Neuron (in vitro differentiated cells): Measurements from ENCODE around the gene UNC79.
"Not testable (repeated sequence)": the region's sequence is repeated elsewhere in the genome, so short reads cannot be mapped to it uniquely, and the experiment has no call there.

ENCODE experiments used
- H2AFZ ChIP-seq: one replicate; pipeline ENCODE4 v1.6.1; 2013; ENCODE audit warnings: low read depth, mild to moderate bottlenecking, inconsistent platforms, low read length, moderate library complexity
- H3K27me3 ChIP-seq: one replicate; pipeline ENCODE4 v1.6.1; 2013; ENCODE audit warnings: low read length; ENCODE audit not compliant: insufficient read depth
- H3K36me3 ChIP-seq: one replicate; pipeline ENCODE4 v1.6.1; 2013; ENCODE audit warnings: low read length; ENCODE audit not compliant: insufficient read depth
- H3K4me1 ChIP-seq: one replicate; pipeline ENCODE4 v1.6.1; 2013; ENCODE audit warnings: low read length; ENCODE audit not compliant: insufficient read depth
- H3K4me3 ChIP-seq: 2 replicates; pipeline ENCODE4 v1.5.1; 2013; ENCODE audit warnings: mild to moderate bottlenecking, low read length, moderate library complexity
- H3K9me3 ChIP-seq: one replicate; pipeline ENCODE4 v1.6.1; 2013; ENCODE audit warnings: low read length

The UNC79 gene

GRCh38 chr14:93430315-93431035, at the start of gene UNC79:
Gene UNC79 (plus strand): TSS chr14:93430939. CDS start chr14:93431030, 91 bp downstream.
- Histone ChIP-seq H3K4me3 (peak within 1 kb of the TSS; percentile 61), H3K4me1 (peaks cover 7% of the 10 kb centered on the region), H3K9me3 (no peaks in the 10 kb centered on the region), H2AFZ (peak within 1 kb of the TSS; percentile 80), H3K27me3 (peaks cover 11% of the 10 kb centered on the region), H3K36me3 (no peaks in the 10 kb centered on the region)

- H3K27me3 ChIP-seq = peaks cover 3% of the 10 kb centered on the region
- H3K4me3 ChIP-seq = no peak overlapping the region
- no peak overlapping the region for H2AFZ ChIP-seq
Measured at GRCh38 chr14:93381644-93382043, 49.1 kb upstream of the UNC79 start.

GRCh38 chr14:93384256-93384655, 46.5 kb upstream of the UNC79 start:
- not testable (repeated sequence) for H3K36me3 ChIP-seq, H3K27me3 ChIP-seq, H3K4me3 ChIP-seq, H2AFZ ChIP-seq, H3K9me3 ChIP-seq, H3K4me1 ChIP-seq

More at GRCh38 chr14:93381644-93382043, 49.1 kb upstream of the UNC79 start:
- Histone ChIP-seq H3K9me3 (no peaks in the 10 kb centered on the region), H3K4me1 (no peaks in the 10 kb centered on the region), H3K36me3 (no peaks in the 10 kb centered on the region)

- H3K36me3 ChIP-seq = no peaks in the 10 kb centered on the region
- no peak overlapping the region for H3K4me3 ChIP-seq
- H3K9me3 ChIP-seq = no peaks in the 10 kb centered on the region
- H3K27me3 ChIP-seq = no peaks in the 10 kb centered on the region
- no peak overlapping the region for H2AFZ ChIP-seq
- no peaks in the 10 kb centered on the region for H3K4me1 ChIP-seq
Measured at GRCh38 chr14:93395231-93395630, 35.5 kb upstream of the UNC79 start.

GRCh38 chr14:93396456-93396855, 34.3 kb upstream of the UNC79 start:
- H3K9me3 ChIP-seq = no peaks in the 10 kb centered on the region
- no peaks in the 10 kb centered on the region for H3K27me3 ChIP-seq
- no peaks in the 10 kb centered on the region for H3K4me1 ChIP-seq
- no peaks in the 10 kb centered on the region for H3K36me3 ChIP-seq
- no peak overlapping the region for H3K4me3 ChIP-seq
- H2AFZ ChIP-seq = no peak overlapping the region

- no peaks in the 10 kb centered on the region for H3K4me1 ChIP-seq
- no peak overlapping the region for H2AFZ ChIP-seq
- no peaks in the 10 kb centered on the region for H3K27me3 ChIP-seq
- no peaks in the 10 kb centered on the region for H3K9me3 ChIP-seq
- H3K4me3 ChIP-seq = no peak overlapping the region
- no peaks in the 10 kb centered on the region for H3K36me3 ChIP-seq
Measured at GRCh38 chr14:93398491-93398890, 32.2 kb upstream of the UNC79 start.

- H3K4me3 ChIP-seq = no peak overlapping the region
- H3K27me3 ChIP-seq = peaks cover 3% of the 10 kb centered on the region
- no peaks in the 10 kb centered on the region for H3K9me3 ChIP-seq
- H3K4me1 ChIP-seq = no peaks in the 10 kb centered on the region
- no peak overlapping the region for H2AFZ ChIP-seq
- H3K36me3 ChIP-seq = no peaks in the 10 kb centered on the region
Measured at GRCh38 chr14:93402951-93403350, 27.8 kb upstream of the UNC79 start.

GRCh38 chr14:93410021-93410420, 20.7 kb upstream of the UNC79 start:
- peaks cover 5% of the 10 kb centered on the region for H3K27me3 ChIP-seq
- H3K4me1 ChIP-seq = no peaks in the 10 kb centered on the region
- no peaks in the 10 kb centered on the region for H3K9me3 ChIP-seq
- no peak overlapping the region for H2AFZ ChIP-seq
- H3K4me3 ChIP-seq = no peak overlapping the region
- H3K36me3 ChIP-seq = no peaks in the 10 kb centered on the region

GRCh38 chr14:93410893-93411292, 19.8 kb upstream of the UNC79 start:
- Histone ChIP-seq H3K4me1 (no peaks in the 10 kb centered on the region), H3K36me3 (no peaks in the 10 kb centered on the region), H3K4me3 (no peak overlapping the region), H2AFZ (no peak overlapping the region), H3K9me3 (no peaks in the 10 kb centered on the region), H3K27me3 (peaks cover 5% of the 10 kb centered on the region)

- not testable (repeated sequence) for H3K36me3 ChIP-seq, H3K4me1 ChIP-seq, H3K4me3 ChIP-seq, H3K27me3 ChIP-seq, H3K9me3 ChIP-seq, H2AFZ ChIP-seq
Measured at GRCh38 chr14:93425136-93425535, 5.6 kb upstream of the UNC79 start.

- no peaks in the 10 kb centered on the region for H3K36me3 ChIP-seq
- H3K9me3 ChIP-seq = no peaks in the 10 kb centered on the region
- no peak overlapping the region for H2AFZ ChIP-seq
- no peak overlapping the region for H3K4me3 ChIP-seq
- H3K27me3 ChIP-seq = peaks cover 11% of the 10 kb centered on the region
- peaks cover 6% of the 10 kb centered on the region for H3K4me1 ChIP-seq
Measured at GRCh38 chr14:93426750-93427149, 4.0 kb upstream of the UNC79 start.

- Histone ChIP-seq H2AFZ (peak overlapping the region; percentile 80), H3K4me3 (peak overlapping the region; percentile 61), H3K27me3 (peaks cover 11% of the 10 kb centered on the region), H3K9me3 (no peaks in the 10 kb centered on the region), H3K4me1 (peaks cover 7% of the 10 kb centered on the region), H3K36me3 (no peaks in the 10 kb centered on the region)
Measured at GRCh38 chr14:93431036-93431670, 414 bp downstream of the UNC79 start.

- no peak overlapping the region for H3K4me3 ChIP-seq
- no peaks in the 10 kb centered on the region for H3K27me3 ChIP-seq
- no peak overlapping the region for H2AFZ ChIP-seq
- no peaks in the 10 kb centered on the region for H3K4me1 ChIP-seq
- no peaks in the 10 kb centered on the region for H3K9me3 ChIP-seq
- no peaks in the 10 kb centered on the region for H3K36me3 ChIP-seq
Measured at GRCh38 chr14:93454224-93454623, 23.5 kb downstream of the UNC79 start.
